Measurements from ENCODE around the gene BICC1. TPM values are rescaled to one million over a fixed set of nuclear protein-coding genes. Genes with fewer than 3 reads are reported as not detected.

Gene BICC1
- total and polyA plus RNA-seq, 8 donors = 19.0 to 37.4 (median 23.0) TPM

- 28 to 33% methylated on average over 2 of the region's 2 CpGs for WGBS, 2 donors
- intact Hi-C loops (cut with DNase I) = no loop called here
- H3K27ac ChIP-seq = no peak overlapping the region
- no peaks in the 10 kb centered on the region for H3K27me3 ChIP-seq
- no peak for FAIRE-seq
- no peaks in the 10 kb centered on the region for H3K36me3 ChIP-seq
- no peak overlapping the region for H3K4me3 ChIP-seq
- DNase-seq = no peak
- no peaks in the 10 kb centered on the region for H3K4me1 ChIP-seq
- H3K9me3 ChIP-seq = no peaks in the 10 kb centered on the region
- TF ChIP-seq CTCF (IDR thresholded peaks at IDR 0.05) = no peak
- no peak for ATAC-seq
Measured at GRCh38 chr10:58715061-58715460, 202.4 kb downstream of the BICC1 start.

- Histone ChIP-seq H3K27me3 (no peaks in the 10 kb centered on the region), H3K36me3 (no peaks in the 10 kb centered on the region), H3K4me3 (no peak overlapping the region), H3K4me1 (no peaks in the 10 kb centered on the region), H3K9me3 (no peaks in the 10 kb centered on the region), H3K27ac (no peak overlapping the region)
- no peak for DNase-seq
- 69% methylated on average over 13 of the region's 13 CpGs for WGBS, 2 donors
- no peak for FAIRE-seq
- no peak for ATAC-seq
- intact Hi-C loops (cut with DNase I) = no loop called here
- no peak for TF ChIP-seq CTCF (IDR thresholded peaks at IDR 0.05)
Measured at GRCh38 chr10:58718596-58718995, 205.9 kb downstream of the BICC1 start.

GRCh38 chr10:58721601-58722281 is 209.1 kb downstream of the BICC1 start:
- DNase-seq (no peak), ATAC-seq (no peak), FAIRE-seq (no peak)
- no peak for TF ChIP-seq CTCF (IDR thresholded peaks at IDR 0.05)
- Histone ChIP-seq H3K36me3 (no peaks in the 10 kb centered on the region), H3K4me3 (no peak overlapping the region), H3K9me3 (no peaks in the 10 kb centered on the region), H3K4me1 (no peaks in the 10 kb centered on the region), H3K27ac (no peak overlapping the region), H3K27me3 (no peaks in the 10 kb centered on the region)
- whole genome bisulfite sequencing, 2 donors = 72 to 79% methylated on average over 4 of the region's 4 CpGs
- intact Hi-C loops (cut with DNase I) = no loop called here

- intact Hi-C loops (cut with DNase I) = no loop called here
Measured at GRCh38 chr10:58723186-58723585, 210.5 kb downstream of the BICC1 start.

More at GRCh38 chr10:58723186-58723585, 210.5 kb downstream of the BICC1 start:
- Histone ChIP-seq H3K9me3 (no peaks in the 10 kb centered on the region), H3K4me1 (no peaks in the 10 kb centered on the region), H3K27ac (no peak overlapping the region), H3K36me3 (no peaks in the 10 kb centered on the region), H3K4me3 (no peak overlapping the region), H3K27me3 (no peaks in the 10 kb centered on the region)
- FAIRE-seq = no peak
- no peak for TF ChIP-seq CTCF (IDR thresholded peaks at IDR 0.05)
- no peak for ATAC-seq
- no peak for DNase-seq
- 61 to 78% methylated on average over 2 of the region's 2 CpGs for WGBS, 2 donors
